DMS53 (cell line): ENCODE results near the gene SMIM20.

ENCODE experiments used
- DNase-seq: peaks from one replicate; lab custom pipeline; 2025; lab: John Stamatoyannopoulos, UW

SMIM20 gene

DNA sequence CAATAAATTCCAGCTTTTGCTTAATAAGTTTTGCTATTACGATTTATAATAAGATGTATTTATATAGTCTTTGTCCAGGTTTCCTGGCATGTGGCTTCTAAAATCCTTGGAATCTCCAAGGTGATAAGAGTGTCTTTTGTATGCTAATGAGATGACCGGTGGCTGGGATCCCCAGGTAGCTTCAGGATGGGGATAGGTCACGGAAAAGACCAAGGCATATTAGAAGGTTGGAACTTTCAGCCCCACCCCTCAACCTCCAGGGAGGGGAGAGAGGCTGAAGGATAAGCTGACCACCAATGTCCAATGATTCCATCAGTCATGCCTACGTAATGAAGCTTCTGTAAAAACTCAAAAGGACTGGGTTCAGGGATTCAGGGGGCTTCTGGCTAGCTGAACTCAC, 41.7 kb downstream of the SMIM20 start:
- no peak for DNase-seq

- DNase-seq, result no peak
Measured at GRCh38 chr4:25956260-25956659, 42.2 kb downstream of the SMIM20 start.

- no peak for DNase-seq
Measured at GRCh38 chr4:25958110-25958509, 44.1 kb downstream of the SMIM20 start.

GRCh38 chr4:25962393-25962792, 48.4 kb downstream of the SMIM20 start:
- DNase-seq, result no peak

DNA sequence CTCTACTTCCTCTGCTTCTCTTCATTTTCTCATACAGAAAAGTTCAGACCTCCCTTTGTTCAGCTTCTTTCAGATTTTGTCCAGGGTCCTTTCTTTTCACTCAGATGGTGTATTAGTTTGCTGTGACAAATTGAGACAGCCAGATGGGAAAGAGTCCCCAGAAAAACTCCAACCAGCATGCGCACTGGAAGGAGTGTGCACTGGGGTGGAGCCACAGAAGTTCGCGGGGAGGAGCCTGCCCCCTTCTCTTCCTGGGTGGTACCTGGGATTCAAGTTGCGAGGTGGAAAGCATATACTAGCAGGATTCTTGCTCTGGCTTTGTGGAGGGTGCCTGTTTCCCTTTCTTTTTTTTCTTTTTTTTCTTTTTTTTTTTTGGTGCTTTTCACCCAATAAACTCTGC, 51.6 kb downstream of the SMIM20 start:
- no peak for DNase-seq

DNA sequence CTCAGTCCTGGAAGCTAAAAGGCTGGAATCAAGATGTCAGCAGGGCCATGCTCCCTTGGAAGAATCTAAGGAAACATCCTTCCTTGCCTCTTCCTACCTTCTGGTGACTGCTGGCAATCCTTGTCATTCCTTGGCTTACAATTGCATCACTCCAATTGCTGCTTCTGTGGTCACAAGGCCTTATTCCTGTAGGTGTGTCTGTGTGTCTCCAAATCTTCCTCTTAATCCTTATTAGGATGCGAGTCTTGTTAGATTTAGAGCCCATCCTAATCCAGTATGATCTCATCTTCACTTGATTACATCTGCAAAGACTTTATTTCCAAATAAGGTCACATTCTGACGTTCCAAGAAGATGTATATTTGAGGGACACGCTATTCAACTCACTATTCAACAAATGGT, 52.2 kb downstream of the SMIM20 start:
- DNase-seq, result peak; percentile 13

GRCh38 chr4:25969374-25970155, 55.5 kb downstream of the SMIM20 start:
- peak; percentile 30 for DNase-seq

- DNase-seq, result peak; percentile 89
Measured at GRCh38 chr4:25970226-25970675, 56.2 kb downstream of the SMIM20 start.

- DNase-seq, result peak; percentile 97
Measured at GRCh38 chr4:25970691-25971432, 56.8 kb downstream of the SMIM20 start.

GRCh38 chr4:25972366-25972765, 58.3 kb downstream of the SMIM20 start:
- DNase-seq, result no peak

DNA sequence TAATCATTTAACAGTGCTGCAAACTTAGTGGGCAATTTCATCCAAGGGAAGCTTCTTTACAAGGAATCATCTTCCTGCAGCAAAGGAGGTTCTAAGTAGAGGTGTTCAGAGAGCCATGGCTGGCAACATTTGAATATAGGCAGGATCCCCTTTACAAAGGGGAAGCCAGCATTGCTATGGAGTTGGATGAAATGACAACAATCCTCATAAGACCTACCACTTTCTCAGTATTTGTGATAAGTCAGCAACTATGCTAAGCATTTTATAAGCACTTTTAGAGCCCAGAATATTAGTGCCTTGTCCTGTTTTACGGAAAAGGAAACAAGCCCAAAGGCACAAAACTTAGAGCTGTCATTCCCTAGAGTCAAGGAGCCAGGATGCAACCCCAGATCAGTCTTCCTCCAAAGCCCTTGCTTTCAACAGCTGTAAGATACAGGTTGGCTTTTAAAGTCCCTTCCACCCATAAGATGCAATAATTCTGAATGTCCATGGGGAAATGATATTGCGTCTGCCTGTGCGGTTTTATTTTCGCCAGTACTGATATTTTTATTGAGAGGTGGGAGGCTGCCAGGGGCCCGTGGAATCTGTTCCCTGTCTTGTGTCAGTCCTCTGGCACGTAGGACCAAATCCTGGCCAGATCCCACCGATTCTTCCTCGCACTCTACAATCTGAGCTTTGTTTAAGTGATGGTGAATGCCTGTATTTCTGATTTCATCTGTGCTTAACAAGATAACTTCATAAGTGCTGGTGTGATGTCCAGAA, 59.1 kb downstream of the SMIM20 start:
- no peak for DNase-seq

DNA sequence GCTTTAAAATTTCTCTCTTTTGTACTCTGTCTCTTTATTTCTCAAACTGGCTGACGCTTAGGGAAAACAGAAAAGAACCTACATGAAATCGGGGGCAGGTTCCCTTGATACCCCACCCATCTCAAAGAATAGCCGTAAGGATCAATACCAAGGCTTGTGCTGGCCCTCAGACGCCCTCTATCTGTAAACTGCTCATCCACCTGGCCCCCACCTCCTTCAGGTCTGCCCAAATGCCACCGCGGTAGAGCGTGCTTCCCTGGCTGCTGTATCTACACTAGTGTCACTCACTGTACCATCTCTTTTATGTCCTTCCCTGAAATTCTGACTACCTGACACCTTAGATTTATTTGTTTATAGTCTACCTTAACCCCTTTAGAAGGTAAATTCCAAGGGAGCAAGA, 62.8 kb downstream of the SMIM20 start:
- no peak for DNase-seq

DNA sequence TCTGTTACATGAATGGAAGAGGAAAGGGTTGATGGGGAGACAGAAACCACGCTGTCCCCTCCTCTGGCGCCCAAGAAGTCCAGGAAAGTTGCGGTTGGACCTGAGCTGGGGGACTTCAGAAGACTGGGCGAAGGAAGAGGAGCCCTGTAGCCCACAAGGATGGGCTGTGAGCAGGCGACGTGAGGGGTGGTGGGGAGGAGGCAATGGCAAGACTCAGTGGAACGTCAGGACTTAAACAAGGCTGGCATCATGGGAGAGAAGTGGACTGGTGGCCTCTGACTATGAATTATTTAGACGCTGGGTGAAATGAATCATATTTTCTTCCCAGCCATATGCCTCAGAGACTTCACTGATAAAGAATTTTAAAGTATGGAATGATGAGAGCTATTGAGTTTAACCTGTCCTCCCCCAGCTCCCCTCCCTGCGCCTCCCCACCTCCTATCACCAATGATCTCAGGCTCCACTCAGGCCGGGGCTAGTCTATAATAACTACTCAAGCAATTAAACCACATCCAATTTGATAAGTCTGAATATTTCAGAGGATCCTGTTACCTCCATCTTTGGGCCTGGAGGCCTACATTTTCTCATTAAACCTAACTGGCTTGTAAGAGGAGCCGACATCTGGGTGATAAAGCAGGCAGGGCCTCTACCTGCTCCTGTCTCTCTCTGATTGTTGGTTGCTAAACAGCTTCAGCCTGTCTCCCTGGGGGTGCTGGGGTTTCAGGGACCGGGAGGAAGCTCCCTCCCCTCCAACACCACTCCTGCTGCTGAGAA, 63.6 kb downstream of the SMIM20 start:
- DNase-seq, result no peak

DNA sequence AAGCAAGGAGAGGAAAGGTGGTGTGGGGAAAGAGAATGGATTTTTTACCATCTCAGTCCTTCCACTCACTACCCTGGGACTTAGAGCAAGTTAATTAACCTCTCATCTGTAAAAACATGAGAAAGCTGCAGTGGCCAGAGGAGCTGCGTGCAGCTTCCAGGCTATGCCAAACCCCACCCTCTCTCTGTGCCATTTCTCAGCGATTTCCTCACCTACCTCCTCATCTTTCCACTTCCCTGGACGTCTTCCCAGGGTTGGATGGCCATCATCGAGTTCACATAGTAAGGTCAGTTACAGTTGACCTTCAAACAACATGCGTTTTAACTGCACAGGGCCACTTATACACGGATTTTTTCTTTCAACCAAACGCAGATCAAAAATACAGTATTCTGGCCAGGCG, 64.3 kb downstream of the SMIM20 start:
- no peak for DNase-seq
